ENCODE data around the gene BBS9.

GRCh38 chr7:33444511-33444910 lies 315.1 kb downstream of the BBS9 start:
- TF ChIP-seq POLR2AphosphoS5 (IDR thresholded peaks at IDR 0.05; ENCODE audit: borderline replicate concordance, low read depth, low read length) (no peak), EZH2 (IDR thresholded peaks at IDR 0.05) (no peak)

Data from SK-N-MC (cell line).